GM06990 (cell line): ENCODE results near the gene DPH1.
A peak's percentile ranks its signal among the peaks of the same experiment; 100 is the strongest.

Experiments used
- DNase-seq: peaks from one replicate; pipeline ENCODE4 v3.0.0-alpha.2; 2011; ENCODE audit not compliant: insufficient read length; ENCODE audit errors: extremely low read depth
- H3K27me3 ChIP-seq: replicated peaks from 2 replicates; pipeline ENCODE4 v1.6.0; 2011; ENCODE audit warnings: low read length; ENCODE audit not compliant: control insufficient read depth, insufficient read depth
- H3K36me3 ChIP-seq: 2 replicates; pipeline ENCODE4 v1.5.1; 2011; ENCODE audit warnings: low read length; ENCODE audit not compliant: control insufficient read depth, insufficient read depth
- H3K4me3 ChIP-seq: replicated peaks from 2 replicates; pipeline ENCODE4 v1.5.1; 2011; ENCODE audit warnings: low read depth, mild to moderate bottlenecking, control low read depth, low read length
- TF ChIP-seq, protein P1 (sequence below): IDR thresholded peaks from 2 replicates; pipeline ENCODE4 v1.5.1; 2011; ENCODE audit warnings: low read length, control low read depth, mild to moderate bottlenecking, inconsistent platforms; ENCODE audit not compliant: insufficient read depth, poor library complexity, severe bottlenecking

The DPH1 gene

DNA sequence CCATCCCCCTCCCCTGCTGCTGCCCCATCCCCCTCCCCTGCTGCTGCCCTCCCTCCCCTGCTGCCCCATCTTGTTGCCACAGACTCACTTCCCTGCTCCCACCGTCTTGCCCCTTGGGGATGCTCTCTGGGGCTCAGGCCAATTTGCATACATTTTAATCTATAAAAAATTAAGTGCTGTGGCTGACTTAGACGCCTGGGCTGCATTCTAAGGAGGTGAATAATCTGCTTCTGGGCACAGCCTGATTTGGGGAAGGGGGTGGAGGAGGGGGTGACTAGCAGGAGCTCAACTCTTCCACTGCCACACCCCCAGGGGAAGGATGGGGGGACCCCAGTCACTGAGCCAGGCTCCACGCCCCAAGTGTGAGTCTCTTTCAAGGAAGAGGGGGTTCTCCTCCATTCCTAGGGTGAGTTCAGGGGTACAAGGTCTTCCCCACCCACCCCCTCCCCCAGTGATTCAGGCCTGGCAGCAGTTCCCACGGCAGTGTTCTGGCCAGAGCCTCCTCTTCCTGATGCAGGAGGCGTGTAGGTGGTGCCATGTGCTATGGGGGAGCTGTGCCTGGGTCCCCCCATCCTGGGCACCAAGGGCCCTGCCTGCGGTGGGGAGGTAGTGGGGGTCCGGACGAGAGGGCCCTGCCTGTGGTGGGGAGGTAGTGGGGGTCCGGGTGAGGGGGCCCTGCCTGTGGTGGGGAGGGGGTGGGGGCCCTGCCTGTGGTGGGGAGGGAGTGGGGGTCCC is 5.0 kb downstream of the DPH1 start:
- Histone ChIP-seq H3K36me3 (peaks cover 7% of the 10 kb centered on the region), H3K27me3 (no peaks in the 10 kb centered on the region), H3K4me3 (no peak overlapping the region)
- no peak for DNase-seq
- TF ChIP-seq, protein P1, sequence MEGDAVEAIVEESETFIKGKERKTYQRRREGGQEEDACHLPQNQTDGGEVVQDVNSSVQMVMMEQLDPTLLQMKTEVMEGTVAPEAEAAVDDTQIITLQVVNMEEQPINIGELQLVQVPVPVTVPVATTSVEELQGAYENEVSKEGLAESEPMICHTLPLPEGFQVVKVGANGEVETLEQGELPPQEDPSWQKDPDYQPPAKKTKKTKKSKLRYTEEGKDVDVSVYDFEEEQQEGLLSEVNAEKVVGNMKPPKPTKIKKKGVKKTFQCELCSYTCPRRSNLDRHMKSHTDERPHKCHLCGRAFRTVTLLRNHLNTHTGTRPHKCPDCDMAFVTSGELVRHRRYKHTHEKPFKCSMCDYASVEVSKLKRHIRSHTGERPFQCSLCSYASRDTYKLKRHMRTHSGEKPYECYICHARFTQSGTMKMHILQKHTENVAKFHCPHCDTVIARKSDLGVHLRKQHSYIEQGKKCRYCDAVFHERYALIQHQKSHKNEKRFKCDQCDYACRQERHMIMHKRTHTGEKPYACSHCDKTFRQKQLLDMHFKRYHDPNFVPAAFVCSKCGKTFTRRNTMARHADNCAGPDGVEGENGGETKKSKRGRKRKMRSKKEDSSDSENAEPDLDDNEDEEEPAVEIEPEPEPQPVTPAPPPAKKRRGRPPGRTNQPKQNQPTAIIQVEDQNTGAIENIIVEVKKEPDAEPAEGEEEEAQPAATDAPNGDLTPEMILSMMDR, result no peak

DNA sequence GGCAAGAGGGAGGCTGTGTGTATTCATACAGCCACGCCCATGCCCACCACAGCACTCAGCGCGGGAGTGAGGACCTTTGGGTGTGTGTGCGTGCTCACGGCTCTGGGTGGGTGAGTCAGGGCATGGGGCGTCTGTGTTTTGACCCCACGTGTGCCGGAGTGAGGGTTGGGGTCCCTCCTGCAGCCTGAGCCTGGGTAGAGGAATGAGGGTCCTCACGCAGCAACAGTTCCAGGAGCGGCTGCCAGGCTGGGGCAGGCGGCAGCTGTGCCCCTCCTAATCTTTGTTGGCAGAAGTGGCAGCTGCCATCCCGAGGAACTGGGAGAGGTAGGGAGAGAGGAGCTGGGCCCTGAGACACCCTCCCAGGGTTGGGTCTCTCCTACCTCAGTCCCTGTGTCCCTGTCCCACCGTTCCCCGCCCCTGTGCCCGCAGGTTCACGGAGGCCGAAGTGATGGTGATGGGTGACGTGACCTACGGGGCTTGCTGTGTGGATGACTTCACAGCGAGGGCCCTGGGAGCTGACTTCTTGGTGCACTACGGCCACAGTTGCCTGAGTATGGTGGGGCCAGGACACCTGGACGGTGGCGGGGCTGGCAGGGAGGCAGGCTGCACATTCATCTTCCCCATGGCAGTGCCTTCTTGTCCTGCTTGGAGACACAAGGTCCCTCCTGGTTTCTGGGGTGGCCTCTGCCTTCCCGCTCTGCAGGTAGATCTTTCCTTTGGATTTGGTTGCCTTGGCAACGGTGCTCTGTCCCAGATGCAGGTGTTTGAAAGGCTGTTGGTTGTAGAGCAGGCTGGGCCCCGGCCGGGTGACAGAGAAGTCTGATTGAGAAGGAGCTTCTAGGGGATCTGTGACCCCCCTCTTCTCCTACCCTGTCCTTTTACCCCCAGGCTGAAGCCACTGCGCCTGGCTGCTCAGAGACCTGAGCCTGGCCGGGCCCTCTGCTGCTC is 5.9 kb downstream of the DPH1 start:
- Histone ChIP-seq H3K27me3 (no peaks in the 10 kb centered on the region), H3K36me3 (peaks cover 11% of the 10 kb centered on the region), H3K4me3 (no peak overlapping the region)
- no peak for DNase-seq
- TF ChIP-seq, protein P1, result no peak

DNA sequence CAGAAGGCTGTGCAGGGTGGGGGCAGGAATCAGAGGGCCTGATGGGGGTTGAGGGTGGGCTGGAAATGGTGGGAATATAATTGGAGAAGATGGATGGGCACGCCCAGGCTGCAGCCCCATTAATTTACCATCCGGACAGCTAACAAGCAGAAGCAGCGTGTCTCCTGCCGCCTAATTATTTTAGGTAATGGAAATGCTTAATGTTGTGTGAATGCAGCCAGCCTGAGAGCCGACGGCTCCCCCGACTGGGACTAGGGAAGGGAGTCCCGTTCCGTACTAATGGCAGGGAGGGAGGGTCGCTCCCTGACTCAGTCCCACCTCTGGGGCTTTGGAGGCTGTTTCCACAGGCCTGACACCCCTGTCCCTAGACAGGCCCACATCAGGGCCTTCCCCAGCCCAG is 7.2 kb downstream of the DPH1 start:
- Histone ChIP-seq H3K27me3 (no peaks in the 10 kb centered on the region), H3K36me3 (peaks cover 13% of the 10 kb centered on the region), H3K4me3 (no peak overlapping the region)
- TF ChIP-seq, protein P1, result no peak
- DNase-seq, result no peak

DNA sequence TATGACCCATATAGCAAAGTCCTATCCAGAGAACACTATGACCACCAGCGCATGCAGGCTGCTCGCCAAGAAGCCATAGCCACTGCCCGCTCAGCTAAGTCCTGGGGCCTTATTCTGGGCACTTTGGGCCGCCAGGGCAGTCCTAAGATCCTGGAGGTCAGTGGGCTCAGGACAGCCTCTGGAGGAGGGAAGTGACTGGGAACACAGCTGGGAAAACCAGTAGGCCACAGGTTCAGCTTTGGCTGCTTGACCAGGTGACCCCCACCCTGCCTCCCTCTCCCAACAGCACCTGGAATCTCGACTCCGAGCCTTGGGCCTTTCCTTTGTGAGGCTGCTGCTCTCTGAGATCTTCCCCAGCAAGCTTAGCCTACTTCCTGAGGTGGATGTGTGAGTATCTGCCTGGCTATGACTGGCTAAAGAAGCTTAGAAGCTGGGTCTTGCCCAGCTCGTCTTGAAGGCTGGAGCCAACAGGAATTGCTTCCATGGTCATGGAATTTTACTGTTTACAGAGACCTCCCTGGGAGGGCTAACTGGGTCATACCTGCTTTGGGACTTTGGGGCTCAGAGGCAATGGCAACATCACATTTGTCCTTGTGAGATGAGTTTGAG is 10.4 kb downstream of the DPH1 start:
- H3K36me3 ChIP-seq, result peaks cover 18% of the 10 kb centered on the region
- no peak overlapping the region for H3K4me3 ChIP-seq
- no peaks in the 10 kb centered on the region for H3K27me3 ChIP-seq
- no peak for DNase-seq
- TF ChIP-seq, protein P1, result no peak

DNA sequence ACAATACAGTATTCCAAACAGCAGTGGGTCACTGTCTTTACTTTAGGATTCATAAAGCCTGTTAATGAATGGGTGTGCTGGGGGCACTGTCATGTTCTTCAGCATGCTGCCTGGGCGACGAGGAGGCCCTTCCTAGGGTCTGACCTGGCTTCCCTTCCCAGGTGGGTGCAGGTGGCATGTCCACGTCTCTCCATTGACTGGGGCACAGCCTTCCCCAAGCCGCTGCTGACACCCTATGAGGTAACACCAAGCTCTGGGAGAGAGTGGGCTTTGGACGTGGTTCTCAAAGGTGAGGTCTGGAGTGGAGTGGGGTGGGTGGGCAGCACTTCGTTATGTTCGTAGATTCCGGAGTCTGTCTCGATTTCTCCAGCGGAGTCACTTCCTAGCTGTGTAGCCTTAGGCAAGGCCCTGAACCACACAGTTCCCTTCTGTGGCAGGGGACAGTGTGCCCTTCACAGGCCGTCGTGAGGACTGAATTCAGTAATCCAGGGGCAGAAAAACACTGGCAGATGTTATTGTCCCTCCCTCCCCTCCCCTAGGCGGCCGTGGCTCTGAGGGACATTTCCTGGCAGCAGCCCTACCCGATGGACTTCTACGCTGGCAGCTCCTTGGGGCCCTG is 11.1 kb downstream of the DPH1 start:
- H3K36me3 ChIP-seq, result peaks cover 15% of the 10 kb centered on the region
- TF ChIP-seq, protein P1, result no peak
- no peaks in the 10 kb centered on the region for H3K27me3 ChIP-seq
- DNase-seq, result no peak
- H3K4me3 ChIP-seq, result peak overlapping the region; percentile 92
